SK-N-SH (cell line): ENCODE measurements around the gene METTL4.

Source experiments
- EP300 ChIP-seq, 2 experiments: IDR thresholded peaks; 2 replicates each; pipeline versions ENCODE4 v1.4.0 to v1.6.1; 2012; ENCODE audit warnings: borderline replicate concordance in 1 of 2, low read depth in 1 of 2, low read length in 1 of 2
- GABPA ChIP-seq: IDR thresholded peaks from 2 replicates; pipeline ENCODE4 v1.4.0; 2012; ENCODE audit warnings: low read depth, mild to moderate bottlenecking
- MEF2A ChIP-seq: IDR thresholded peaks from 2 replicates; pipeline ENCODE4 v1.4.0; 2012; ENCODE audit warnings: low read depth, borderline replicate concordance
- SIN3A ChIP-seq: IDR thresholded peaks from 2 replicates; pipeline ENCODE4 v1.6.1; 2012; ENCODE audit warnings: low read depth, mild to moderate bottlenecking, low read length, moderate library complexity, borderline replicate concordance
- USF2 ChIP-seq: fragments of 150-350 bp; IDR thresholded peaks from 2 replicates; pipeline ENCODE4 v1.6.1; 2017; ENCODE audit warnings: antibody characterized with exemption, low read length, low read depth, borderline replicate concordance
- YY1 ChIP-seq: IDR thresholded peaks from 2 replicates; pipeline ENCODE4 v1.4.0; 2012; ENCODE audit warnings: low read depth, mild to moderate bottlenecking
- TF ChIP-seq, protein P1 (sequence below): fragments of 200-600 bp; sonication (generic); IDR thresholded peaks from 2 replicates; pipeline ENCODE4 v1.6.1; 2017; ENCODE audit warnings: antibody characterized with exemption, mild to moderate bottlenecking, moderate library complexity

DNA sequence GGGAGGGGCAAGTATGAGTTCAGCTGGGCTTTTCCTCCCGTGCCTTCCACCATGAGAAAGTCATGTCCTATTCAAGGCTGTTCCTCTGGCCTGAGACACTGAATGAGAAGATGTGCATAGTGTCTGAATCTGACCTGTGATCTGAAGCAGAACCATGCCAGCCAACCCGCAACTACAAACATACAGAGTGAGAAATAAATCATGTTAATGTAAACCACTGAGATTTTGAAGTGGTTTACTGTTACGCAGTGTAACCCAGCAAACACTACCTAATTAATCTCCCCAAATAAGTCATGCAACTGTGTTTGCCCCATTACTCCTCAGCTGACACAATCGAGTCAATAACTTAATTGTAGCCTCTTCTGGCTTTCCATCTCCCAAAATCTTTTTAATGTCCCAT is 49.2 kb downstream of the METTL4 start:
- TF ChIP-seq MEF2A: no peak
- TF ChIP-seq, protein P1, sequence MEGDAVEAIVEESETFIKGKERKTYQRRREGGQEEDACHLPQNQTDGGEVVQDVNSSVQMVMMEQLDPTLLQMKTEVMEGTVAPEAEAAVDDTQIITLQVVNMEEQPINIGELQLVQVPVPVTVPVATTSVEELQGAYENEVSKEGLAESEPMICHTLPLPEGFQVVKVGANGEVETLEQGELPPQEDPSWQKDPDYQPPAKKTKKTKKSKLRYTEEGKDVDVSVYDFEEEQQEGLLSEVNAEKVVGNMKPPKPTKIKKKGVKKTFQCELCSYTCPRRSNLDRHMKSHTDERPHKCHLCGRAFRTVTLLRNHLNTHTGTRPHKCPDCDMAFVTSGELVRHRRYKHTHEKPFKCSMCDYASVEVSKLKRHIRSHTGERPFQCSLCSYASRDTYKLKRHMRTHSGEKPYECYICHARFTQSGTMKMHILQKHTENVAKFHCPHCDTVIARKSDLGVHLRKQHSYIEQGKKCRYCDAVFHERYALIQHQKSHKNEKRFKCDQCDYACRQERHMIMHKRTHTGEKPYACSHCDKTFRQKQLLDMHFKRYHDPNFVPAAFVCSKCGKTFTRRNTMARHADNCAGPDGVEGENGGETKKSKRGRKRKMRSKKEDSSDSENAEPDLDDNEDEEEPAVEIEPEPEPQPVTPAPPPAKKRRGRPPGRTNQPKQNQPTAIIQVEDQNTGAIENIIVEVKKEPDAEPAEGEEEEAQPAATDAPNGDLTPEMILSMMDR: no peak
- TF ChIP-seq EP300 (IDR thresholded peaks at IDR 0.05; ENCODE audit: borderline replicate concordance in 1 of 2, low read depth in 1 of 2, low read length in 1 of 2): no peak
- no peak for TF ChIP-seq USF2
- TF ChIP-seq SIN3A: no peak
- TF ChIP-seq YY1: no peak
- TF ChIP-seq GABPA: no peak
